Liver (tissue), 9 donors: ENCODE results near the gene CFDP1. TPM values are rescaled to one million over a fixed set of nuclear protein-coding genes. Genes with fewer than 3 reads are reported as not detected.

ENCODE experiments used
- DNase-seq: peaks from one replicate; pipeline ENCODE4 v3.0.0-alpha.2; 2017; ENCODE audit warnings: low spot score
- H3K27ac ChIP-seq, 2 donors: one replicate each; pipeline ENCODE4 v1.7.0; 2013; ENCODE audit warnings: inconsistent platforms in 2 of 2, low read length in 2 of 2, control low read depth in 1 of 2, low read depth in 1 of 2, mild to moderate bottlenecking in 1 of 2
- H3K27me3 ChIP-seq, 4 donors: one replicate each; pipeline versions ENCODE4 v1.6.1 to v1.7.0; 2013; ENCODE audit warnings: low read length in 3 of 4, inconsistent platforms in 1 of 4, mild to moderate bottlenecking in 1 of 4, moderate library complexity in 1 of 4; ENCODE audit not compliant: control insufficient read depth in 4 of 4, insufficient read depth in 4 of 4
- H3K36me3 ChIP-seq, 4 donors: one replicate each; pipeline versions ENCODE4 v1.6.1 to v1.7.0; 2013; ENCODE audit warnings: low read length in 3 of 4, mild to moderate bottlenecking in 3 of 4, low read depth in 1 of 4, moderate library complexity in 1 of 4; ENCODE audit not compliant: control insufficient read depth in 4 of 4, insufficient read depth in 3 of 4
- H3K4me1 ChIP-seq, 4 donors: one replicate each; pipeline versions ENCODE4 v1.6.1 to v1.7.0; 2013; ENCODE audit warnings: low read length in 3 of 4, mild to moderate bottlenecking in 3 of 4, moderate library complexity in 1 of 4; ENCODE audit not compliant: control insufficient read depth in 4 of 4, insufficient read depth in 4 of 4
- H3K4me3 ChIP-seq, 3 donors: one replicate each; pipeline versions ENCODE4 v1.6.1 to v1.7.0; 2013; ENCODE audit warnings: low read length in 3 of 3, control low read depth in 1 of 3, low read depth in 1 of 3, mild to moderate bottlenecking in 1 of 3
- H3K9ac ChIP-seq, 2 donors: one replicate each; pipeline ENCODE4 v1.7.0; 2013; ENCODE audit warnings: low read length in 2 of 2, mild to moderate bottlenecking in 2 of 2, moderate library complexity in 2 of 2, control low read depth in 1 of 2, low read depth in 1 of 2
- H3K9me3 ChIP-seq, 4 donors: one replicate each; pipeline versions ENCODE4 v1.6.1 to v1.7.0; 2013; ENCODE audit warnings: low read length in 3 of 4; ENCODE audit not compliant: control insufficient read depth in 4 of 4
- EGR1 ChIP-seq, 2 donors: IDR thresholded peaks; 2 replicates each; pipeline ENCODE4 v1.6.1; 2016 to 2018; ENCODE audit warnings: antibody characterized with exemption in 2 of 2, low read depth in 2 of 2
- FOXA1 ChIP-seq: IDR thresholded peaks from 2 replicates; pipeline ENCODE4 v1.6.1; 2016; ENCODE audit warnings: antibody characterized with exemption
- FOXA2 ChIP-seq: IDR thresholded peaks from 2 replicates; pipeline ENCODE4 v1.6.1; 2016; ENCODE audit warnings: antibody characterized with exemption
- HNF4A ChIP-seq, 2 donors: conservative IDR thresholded peaks; 2 replicates each; pipeline ENCODE4 v1.6.1; 2016; ENCODE audit warnings: antibody characterized with exemption in 2 of 2, mild to moderate bottlenecking in 2 of 2
- HNF4G ChIP-seq: IDR thresholded peaks from 2 replicates; pipeline ENCODE4 v1.6.1; 2016; ENCODE audit warnings: antibody characterized with exemption
- JUND ChIP-seq, 2 donors: IDR thresholded peaks; 2 replicates each; pipeline ENCODE4 v1.6.1; 2016; ENCODE audit warnings: antibody characterized with exemption in 2 of 2
- NR2F2 ChIP-seq: IDR thresholded peaks from 2 replicates; pipeline ENCODE4 v1.6.1; 2016; ENCODE audit warnings: antibody characterized with exemption
- RAD21 ChIP-seq, 2 donors: IDR thresholded peaks; 2 replicates each; pipeline ENCODE4 v1.6.1; 2016; ENCODE audit warnings: antibody characterized with exemption in 2 of 2, mild to moderate bottlenecking in 2 of 2
- RXRA ChIP-seq, 2 donors: IDR thresholded peaks; 2 replicates each; pipeline ENCODE4 v1.6.1; 2017 to 2018; ENCODE audit warnings: antibody characterized with exemption in 2 of 2, mild to moderate bottlenecking in 1 of 2
- TAF1 ChIP-seq: conservative IDR thresholded peaks from 2 replicates; pipeline ENCODE4 v1.6.1; 2016; ENCODE audit warnings: antibody characterized with exemption, mild to moderate bottlenecking
- WGBS: extraction: QIAGEN DNeasy Blood & Tissue Kit; methylation state at CpG from one replicate; pipeline ENCODE4 v1.1.7; 2013; 5-methylcytosine and 5-hydroxymethylcytosine counted together
- polyA plus RNA-seq, 2 donors: library from polyadenylated mRNA; stranded (reverse) in 1 of 2; unstranded in 1 of 2; fragments of 200-250 nt in 1 of 2; fragments of >200 nt in 1 of 2; fragmentation: Nextera tagmentation in 1 of 2; extraction: Ambion mirVana in 1 of 2; gene quantifications; one replicate each; pipeline versions ENCODE4 v1.2.1 to v1.2.3, GENCODE V29; 2013 to 2015
- total RNA-seq, 2 donors: library from RNA; depleted of rRNA; stranded (reverse); fragments of >200 nt; gene quantifications; one replicate each; pipeline ENCODE4 v1.2.3, GENCODE V29; 2014
- TF ChIP-seq, protein P1 (sequence below): IDR thresholded peaks from 2 replicates; pipeline ENCODE4 v1.6.1; 2016; ENCODE audit warnings: antibody characterized with exemption
- TF ChIP-seq, protein P2 (sequence below): fragments of 150-350 bp; IDR thresholded peaks from 2 replicates; pipeline ENCODE4 v1.5.1; 2017; ENCODE audit warnings: improper control_type of control experiment, low read depth, low read length; ENCODE audit not compliant: missing input control
- TF ChIP-seq, protein P3 (sequence below): IDR thresholded peaks from 2 replicates; pipeline ENCODE4 v1.6.1; 2016; ENCODE audit warnings: antibody characterized with exemption, mild to moderate bottlenecking
- TF ChIP-seq, protein P4 (sequence below): IDR thresholded peaks from 2 replicates; pipeline ENCODE4 v1.6.1; 2016; ENCODE audit warnings: antibody characterized with exemption
- donor health status: healthy.
- donor health status: healthy.
- donor health status: healthy.
- donor health status: healthy.
- donor health status: healthy.

The CFDP1 gene
- total and polyA plus RNA-seq, 4 donors, result 20.5 to 49.2 (median 33.9) TPM

DNA sequence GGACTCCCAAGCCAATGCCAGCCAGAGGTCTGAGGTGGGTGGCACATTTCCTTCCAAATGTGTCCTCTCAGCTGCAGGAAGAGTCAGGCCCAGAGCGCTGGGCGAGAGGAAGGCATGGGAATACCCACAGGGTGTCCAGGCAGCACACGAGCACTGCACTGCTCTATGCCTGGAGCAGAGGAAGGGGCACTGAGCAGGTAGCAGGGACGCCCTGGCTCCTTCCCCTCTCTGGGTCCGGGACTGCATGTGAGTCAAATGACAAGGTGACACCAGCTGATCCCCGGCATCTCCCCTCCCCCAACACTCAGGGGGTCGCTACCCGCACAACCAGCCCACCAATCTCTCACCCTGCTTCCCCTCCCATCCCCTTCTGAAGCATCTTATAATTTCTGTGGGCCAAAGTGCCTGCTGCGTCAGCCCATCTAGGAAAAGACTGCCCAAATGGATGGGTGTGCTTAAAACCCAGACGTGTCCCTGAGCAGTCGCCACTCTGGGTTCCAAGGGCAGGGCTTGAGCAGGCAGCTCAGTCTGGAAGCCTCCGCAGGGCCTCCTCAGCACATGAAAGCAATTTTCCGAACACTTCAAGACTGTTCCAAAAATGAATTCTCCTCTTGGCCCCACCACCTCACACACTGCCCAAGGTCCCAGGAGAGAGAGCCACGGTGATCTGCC, 169.9 kb downstream of the CFDP1 start:
- peaks cover 25 to 51% (median 42%) of the 10 kb centered on the region in 4 donors for H3K4me1 ChIP-seq
- H3K4me3 ChIP-seq, result peak overlapping the region in 1 of 3 donors; percentile 19
- H3K9me3 ChIP-seq, result no peaks in the 10 kb centered on the region
- peak overlapping the region; percentile 1 to 19 for H3K9ac ChIP-seq
- H3K27ac ChIP-seq, result peak overlapping the region; percentile 88 to 97
- H3K36me3 ChIP-seq, result no peaks in the 10 kb centered on the region
- DNase-seq, result no peak
- 73% methylated on average over 14 of the region's 14 CpGs for WGBS
- no peak for TF ChIP-seq HNF4A (conservative IDR thresholded peaks at IDR 0.05)
- no peak for TF ChIP-seq HNF4G
- no peak for TF ChIP-seq NR2F2
- no peak for TF ChIP-seq RXRA (IDR thresholded peaks at IDR 0.05)
- no peak for TF ChIP-seq JUND (IDR thresholded peaks at IDR 0.05)
- no peak for TF ChIP-seq TAF1
- no peaks in the 10 kb centered on the region for H3K27me3 ChIP-seq

DNA sequence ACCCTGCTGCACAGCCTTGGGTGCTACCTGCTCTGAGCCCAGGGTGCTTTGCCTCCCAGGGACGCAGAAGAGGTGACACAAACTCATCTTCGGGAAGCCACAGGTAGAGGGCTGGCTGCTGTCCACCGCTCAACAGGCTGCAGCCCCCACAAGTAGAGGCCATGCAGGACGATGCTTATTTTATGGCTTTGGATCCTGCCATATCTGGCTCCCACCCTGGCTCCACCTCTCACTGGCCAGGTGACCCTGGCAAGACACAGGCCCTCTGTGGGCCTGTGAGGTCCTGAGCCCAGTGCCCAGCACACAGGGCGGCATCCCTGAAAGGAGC, 170.5 kb downstream of the CFDP1 start:
- H3K9me3 ChIP-seq, result no peaks in the 10 kb centered on the region
- TF ChIP-seq, protein P1, sequence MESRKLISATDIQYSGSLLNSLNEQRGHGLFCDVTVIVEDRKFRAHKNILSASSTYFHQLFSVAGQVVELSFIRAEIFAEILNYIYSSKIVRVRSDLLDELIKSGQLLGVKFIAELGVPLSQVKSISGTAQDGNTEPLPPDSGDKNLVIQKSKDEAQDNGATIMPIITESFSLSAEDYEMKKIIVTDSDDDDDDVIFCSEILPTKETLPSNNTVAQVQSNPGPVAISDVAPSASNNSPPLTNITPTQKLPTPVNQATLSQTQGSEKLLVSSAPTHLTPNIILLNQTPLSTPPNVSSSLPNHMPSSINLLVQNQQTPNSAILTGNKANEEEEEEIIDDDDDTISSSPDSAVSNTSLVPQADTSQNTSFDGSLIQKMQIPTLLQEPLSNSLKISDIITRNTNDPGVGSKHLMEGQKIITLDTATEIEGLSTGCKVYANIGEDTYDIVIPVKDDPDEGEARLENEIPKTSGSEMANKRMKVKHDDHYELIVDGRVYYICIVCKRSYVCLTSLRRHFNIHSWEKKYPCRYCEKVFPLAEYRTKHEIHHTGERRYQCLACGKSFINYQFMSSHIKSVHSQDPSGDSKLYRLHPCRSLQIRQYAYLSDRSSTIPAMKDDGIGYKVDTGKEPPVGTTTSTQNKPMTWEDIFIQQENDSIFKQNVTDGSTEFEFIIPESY, result no peak
- TF ChIP-seq RAD21 (IDR thresholded peaks at IDR 0.05) (no peak), HNF4A (conservative IDR thresholded peaks at IDR 0.05) (no peak)
- TF ChIP-seq, protein P2, sequence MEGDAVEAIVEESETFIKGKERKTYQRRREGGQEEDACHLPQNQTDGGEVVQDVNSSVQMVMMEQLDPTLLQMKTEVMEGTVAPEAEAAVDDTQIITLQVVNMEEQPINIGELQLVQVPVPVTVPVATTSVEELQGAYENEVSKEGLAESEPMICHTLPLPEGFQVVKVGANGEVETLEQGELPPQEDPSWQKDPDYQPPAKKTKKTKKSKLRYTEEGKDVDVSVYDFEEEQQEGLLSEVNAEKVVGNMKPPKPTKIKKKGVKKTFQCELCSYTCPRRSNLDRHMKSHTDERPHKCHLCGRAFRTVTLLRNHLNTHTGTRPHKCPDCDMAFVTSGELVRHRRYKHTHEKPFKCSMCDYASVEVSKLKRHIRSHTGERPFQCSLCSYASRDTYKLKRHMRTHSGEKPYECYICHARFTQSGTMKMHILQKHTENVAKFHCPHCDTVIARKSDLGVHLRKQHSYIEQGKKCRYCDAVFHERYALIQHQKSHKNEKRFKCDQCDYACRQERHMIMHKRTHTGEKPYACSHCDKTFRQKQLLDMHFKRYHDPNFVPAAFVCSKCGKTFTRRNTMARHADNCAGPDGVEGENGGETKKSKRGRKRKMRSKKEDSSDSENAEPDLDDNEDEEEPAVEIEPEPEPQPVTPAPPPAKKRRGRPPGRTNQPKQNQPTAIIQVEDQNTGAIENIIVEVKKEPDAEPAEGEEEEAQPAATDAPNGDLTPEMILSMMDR, result no peak
- no peak for DNase-seq
- H3K36me3 ChIP-seq, result no peaks in the 10 kb centered on the region
- H3K4me1 ChIP-seq, result peaks cover 25 to 51% (median 42%) of the 10 kb centered on the region in 4 donors
- 65% methylated on average over 5 of the region's 5 CpGs for WGBS
- no peaks in the 10 kb centered on the region for H3K27me3 ChIP-seq
- peak overlapping the region in 1 of 2 donors; percentile 1 for H3K9ac ChIP-seq
- H3K27ac ChIP-seq, result peak overlapping the region; percentile 88 to 97
- no peak overlapping the region for H3K4me3 ChIP-seq

DNA sequence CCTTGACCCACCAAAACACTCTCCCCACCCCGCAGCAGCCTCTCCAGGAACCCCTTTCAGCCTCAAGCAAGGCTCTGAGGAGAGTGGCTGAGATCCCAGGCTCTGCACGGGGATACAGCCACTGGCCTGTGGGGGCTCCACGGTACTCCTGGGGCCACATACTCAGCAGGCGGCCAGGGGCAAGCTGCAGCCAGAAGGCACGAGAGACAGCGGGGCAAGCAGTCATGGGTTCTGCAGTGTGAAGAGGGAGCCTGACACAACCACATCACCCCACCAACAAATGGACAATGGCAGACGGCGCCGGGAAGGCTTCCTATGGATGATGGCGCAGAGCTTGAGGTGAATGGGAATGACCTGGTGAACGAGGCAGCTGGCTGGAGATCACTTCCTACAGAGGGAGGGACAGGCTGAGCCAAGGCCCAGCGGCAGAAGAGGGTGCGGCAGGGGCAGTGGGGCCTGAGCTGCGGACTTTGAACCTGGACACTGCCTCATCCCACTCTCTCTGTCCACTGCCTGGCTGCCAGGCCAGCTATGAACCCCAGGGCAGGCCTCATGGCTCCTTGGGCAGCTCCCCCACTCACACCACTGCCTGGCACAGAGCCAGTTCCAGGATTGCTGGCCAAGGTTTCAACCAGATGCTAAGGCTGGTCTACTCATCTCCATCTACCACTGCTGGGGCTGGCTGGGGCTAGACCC, 171.1 kb downstream of the CFDP1 start:
- H3K27ac ChIP-seq, result peak overlapping the region; percentile 88 to 97
- WGBS, result 56% methylated on average over 14 of the region's 14 CpGs
- H3K27me3 ChIP-seq, result no peaks in the 10 kb centered on the region
- H3K36me3 ChIP-seq, result no peaks in the 10 kb centered on the region
- H3K4me1 ChIP-seq, result peaks cover 25 to 51% (median 43%) of the 10 kb centered on the region in 4 donors
- H3K4me3 ChIP-seq, result no peak overlapping the region
- peak overlapping the region in 1 of 2 donors; percentile 1 for H3K9ac ChIP-seq
- DNase-seq, result no peak
- no peaks in the 10 kb centered on the region for H3K9me3 ChIP-seq
- TF ChIP-seq, protein P3, sequence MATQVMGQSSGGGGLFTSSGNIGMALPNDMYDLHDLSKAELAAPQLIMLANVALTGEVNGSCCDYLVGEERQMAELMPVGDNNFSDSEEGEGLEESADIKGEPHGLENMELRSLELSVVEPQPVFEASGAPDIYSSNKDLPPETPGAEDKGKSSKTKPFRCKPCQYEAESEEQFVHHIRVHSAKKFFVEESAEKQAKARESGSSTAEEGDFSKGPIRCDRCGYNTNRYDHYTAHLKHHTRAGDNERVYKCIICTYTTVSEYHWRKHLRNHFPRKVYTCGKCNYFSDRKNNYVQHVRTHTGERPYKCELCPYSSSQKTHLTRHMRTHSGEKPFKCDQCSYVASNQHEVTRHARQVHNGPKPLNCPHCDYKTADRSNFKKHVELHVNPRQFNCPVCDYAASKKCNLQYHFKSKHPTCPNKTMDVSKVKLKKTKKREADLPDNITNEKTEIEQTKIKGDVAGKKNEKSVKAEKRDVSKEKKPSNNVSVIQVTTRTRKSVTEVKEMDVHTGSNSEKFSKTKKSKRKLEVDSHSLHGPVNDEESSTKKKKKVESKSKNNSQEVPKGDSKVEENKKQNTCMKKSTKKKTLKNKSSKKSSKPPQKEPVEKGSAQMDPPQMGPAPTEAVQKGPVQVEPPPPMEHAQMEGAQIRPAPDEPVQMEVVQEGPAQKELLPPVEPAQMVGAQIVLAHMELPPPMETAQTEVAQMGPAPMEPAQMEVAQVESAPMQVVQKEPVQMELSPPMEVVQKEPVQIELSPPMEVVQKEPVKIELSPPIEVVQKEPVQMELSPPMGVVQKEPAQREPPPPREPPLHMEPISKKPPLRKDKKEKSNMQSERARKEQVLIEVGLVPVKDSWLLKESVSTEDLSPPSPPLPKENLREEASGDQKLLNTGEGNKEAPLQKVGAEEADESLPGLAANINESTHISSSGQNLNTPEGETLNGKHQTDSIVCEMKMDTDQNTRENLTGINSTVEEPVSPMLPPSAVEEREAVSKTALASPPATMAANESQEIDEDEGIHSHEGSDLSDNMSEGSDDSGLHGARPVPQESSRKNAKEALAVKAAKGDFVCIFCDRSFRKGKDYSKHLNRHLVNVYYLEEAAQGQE, result no peak
- TF ChIP-seq, protein P4, sequence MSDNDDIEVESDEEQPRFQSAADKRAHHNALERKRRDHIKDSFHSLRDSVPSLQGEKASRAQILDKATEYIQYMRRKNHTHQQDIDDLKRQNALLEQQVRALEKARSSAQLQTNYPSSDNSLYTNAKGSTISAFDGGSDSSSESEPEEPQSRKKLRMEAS, result no peak
- peak; percentile 30 to 66 for TF ChIP-seq RAD21 (IDR thresholded peaks at IDR 0.05)
- peak; percentile 21 for TF ChIP-seq NR2F2
- no peak for TF ChIP-seq FOXA1
- TF ChIP-seq, protein P1, result no peak
- TF ChIP-seq RXRA (IDR thresholded peaks at IDR 0.05), result peak; percentile 90 to 91
- TF ChIP-seq TAF1, result no peak
- no peak for TF ChIP-seq EGR1 (IDR thresholded peaks at IDR 0.05; ENCODE audit: low read depth in 2 of 2)
- TF ChIP-seq FOXA2, result no peak
- peak in 1 of 2 donors; percentile 69 for TF ChIP-seq JUND (IDR thresholded peaks at IDR 0.05)
